Keratinocyte (primary cell): ENCODE results near the gene BSCL2. TPM values are rescaled to one million over a fixed set of nuclear protein-coding genes. Genes with fewer than 3 reads are reported as not detected.

Experiments used
- DNase-seq: peaks from one replicate; pipeline ENCODE4 v3.0.0-alpha.2; 2011; ENCODE audit warnings: low read depth, missing footprints, low spot score
- FAIRE-seq: peaks from 2 replicates; lab custom pipeline; 2011; peaks lifted over from hg19 to GRCh38; lab: Jason Lieb, UNC
- H2AFZ ChIP-seq: 2 replicates; pipeline ENCODE4 v1.6.0; 2012; ENCODE audit warnings: low read length, control low read depth, inconsistent platforms; ENCODE audit not compliant: control insufficient read depth
- H3K27ac ChIP-seq: 2 replicates; pipeline ENCODE4 v1.5.1; 2011; ENCODE audit warnings: low read length; ENCODE audit not compliant: control insufficient read depth, insufficient read depth
- H3K27me3 ChIP-seq: 3 replicates; pipeline ENCODE4 v1.6.0; 2011; ENCODE audit warnings: low read length; ENCODE audit not compliant: control insufficient read depth, insufficient read depth; ENCODE audit errors: extremely low read depth
- H3K36me3 ChIP-seq, 2 experiments: 2 replicates in 1 of 2; 3 replicates in 1 of 2; pipeline ENCODE4 v1.5.1; 2011; ENCODE audit warnings: low read length in 2 of 2, mild to moderate bottlenecking in 1 of 2; ENCODE audit not compliant: control insufficient read depth in 2 of 2, insufficient read depth in 2 of 2; ENCODE audit errors: extremely low read depth in 1 of 2
- H3K4me1 ChIP-seq: 3 replicates; pipeline ENCODE4 v1.5.1; 2011; ENCODE audit warnings: low read length; ENCODE audit not compliant: control insufficient read depth, insufficient read depth; ENCODE audit errors: extremely low read depth
- H3K4me2 ChIP-seq: 3 replicates; pipeline ENCODE4 v1.6.0; 2011; ENCODE audit warnings: low read depth, low read length; ENCODE audit not compliant: control insufficient read depth, insufficient read depth; ENCODE audit errors: extremely low read depth
- H3K4me3 ChIP-seq, 3 experiments: fragments of 200-600 bp in 1 of 3; sonication (generic) in 1 of 3; 2 replicates in 2 of 3; 3 replicates in 1 of 3; pipeline ENCODE4 v1.5.1; 2011 to 2016; ENCODE audit warnings: low read length in 3 of 3, mild to moderate bottlenecking in 3 of 3, control low read depth in 2 of 3, inconsistent platforms in 1 of 3, low read depth in 1 of 3, mixed read lengths in 1 of 3, mixed run types in 1 of 3, moderate library complexity in 1 of 3; ENCODE audit not compliant: control insufficient read depth in 2 of 3, insufficient read depth in 2 of 3; ENCODE audit errors: extremely low read depth in 1 of 3
- H3K79me2 ChIP-seq: 2 replicates; pipeline ENCODE4 v1.6.0; 2012; ENCODE audit warnings: low read length; ENCODE audit not compliant: control insufficient read depth, insufficient read depth
- H3K9ac ChIP-seq: 3 replicates; pipeline ENCODE4 v1.6.0; 2011; ENCODE audit warnings: low read length; ENCODE audit not compliant: control insufficient read depth, insufficient read depth; ENCODE audit errors: extremely low read depth
- H3K9me1 ChIP-seq: 3 replicates; pipeline ENCODE4 v1.6.0; 2011; ENCODE audit warnings: low read length; ENCODE audit not compliant: control insufficient read depth, insufficient read depth; ENCODE audit errors: extremely low read depth
- H3K9me3 ChIP-seq: 2 replicates; pipeline ENCODE4 v1.5.1; 2012; ENCODE audit warnings: low read depth, low read length; ENCODE audit not compliant: control insufficient read depth
- H4K20me1 ChIP-seq: 3 replicates; pipeline ENCODE4 v1.6.0; 2011; ENCODE audit warnings: low read length; ENCODE audit not compliant: control insufficient read depth, insufficient read depth; ENCODE audit errors: extremely low read depth
- CTCF ChIP-seq, 3 experiments: IDR thresholded peaks in 1 of 3; conservative IDR thresholded peaks in 1 of 3; optimal IDR thresholded peaks in 1 of 3; 2 replicates in 2 of 3; 3 replicates in 1 of 3; pipeline versions ENCODE3 to v1.5.1; 2011; ENCODE audit warnings: low read length in 3 of 3, mild to moderate bottlenecking in 3 of 3, moderate library complexity in 2 of 3, control low read depth in 1 of 3, inconsistent platforms in 1 of 3; ENCODE audit not compliant: insufficient read depth in 2 of 3; ENCODE audit errors: extremely low read depth in 1 of 3
- EZH2 ChIP-seq: IDR thresholded peaks from one replicate; pipeline ENCODE4 v1.6.1; 2012; ENCODE audit warnings: inconsistent platforms, mild to moderate bottlenecking, low read length, moderate library complexity
- dilution Hi-C: fragments of 300-500 bp; cut with MboI; formaldehyde crosslinking; loops from one replicate; pipeline ENCODE4 v1.7.0; 2020; ENCODE audit warnings: low sequenced_read_pairs; ENCODE audit not compliant: extremely low pct_ligation_motif_present
- polyA plus RNA-seq, 5 experiments: library from polyadenylated mRNA; depleted of rRNA in 3 of 5; stranded (reverse) in 3 of 5; stranded (forward) in 1 of 5; unstranded in 1 of 5; fragments of >200 nt; gene quantifications; 1 replicate in 1 of 5; 2 replicates in 3 of 5; 3 replicates in 1 of 5; pipeline versions ENCODE4 v1.2.1 to v1.2.3, GENCODE V29; 2011 to 2012; ENCODE audit warnings: missing spikeins in 2 of 5, low read depth in 1 of 5, low replicate concordance in 1 of 5

BSCL2 gene
- polyA plus RNA-seq, 1 donor (not counting 4 experiments of a cell fraction or from before 2014, with no cell fraction given), result 21.9 TPM

GRCh38 chr11:62687508-62688396 lies 19.5 kb downstream of the BSCL2 start:
- no peaks in the 10 kb centered on the region for H3K79me2 ChIP-seq
- TF ChIP-seq EZH2 (no peak), CTCF (optimal IDR thresholded peaks at IDR 0.05 in 1 of 3, IDR thresholded peaks at IDR 0.05 in 1 of 3, conservative IDR thresholded peaks at IDR 0.05 in 1 of 3; ENCODE audit: extremely low read depth in 1 of 3, insufficient read depth in 2 of 3, low read length in 3 of 3) (no peak)
- H3K4me1 ChIP-seq, result peaks cover 12% of the 10 kb centered on the region
- H3K27me3 ChIP-seq, result no peaks in the 10 kb centered on the region
- H3K4me3 ChIP-seq, result no peak overlapping the region
- peaks cover 4 to 15% of the 10 kb centered on the region in 2 experiments for H3K36me3 ChIP-seq
- FAIRE-seq (no peak), DNase-seq (no peak)
- H3K4me2 ChIP-seq, result no peak overlapping the region
- H3K27ac ChIP-seq, result no peak overlapping the region
- no peaks in the 10 kb centered on the region for H4K20me1 ChIP-seq
- H3K9me1 ChIP-seq, result no peaks in the 10 kb centered on the region
- dilution Hi-C loops, result no loop called here
- H2AFZ ChIP-seq, result no peak overlapping the region
- no peaks in the 10 kb centered on the region for H3K9me3 ChIP-seq
- H3K9ac ChIP-seq, result no peak overlapping the region

DNA sequence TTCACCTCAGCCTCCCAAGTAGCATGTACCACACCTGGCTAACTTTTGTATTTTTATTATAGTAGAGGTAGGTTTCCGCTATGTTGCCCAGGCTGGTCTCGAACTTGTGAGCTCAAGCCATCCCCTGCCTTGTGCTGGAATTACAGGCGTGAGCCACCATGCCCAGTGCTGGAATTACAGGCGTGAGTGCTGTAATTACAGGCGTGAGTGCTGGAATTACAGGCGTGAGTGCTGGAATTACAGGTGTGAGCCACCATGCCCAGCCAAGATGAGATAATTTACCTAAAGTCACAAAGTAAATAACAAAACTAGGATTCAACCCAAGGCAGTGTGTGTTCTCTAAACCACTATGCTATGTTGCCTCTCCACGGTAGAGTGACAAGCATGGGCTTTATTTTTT lies 24.7 kb downstream of the BSCL2 start:
- no peaks in the 10 kb centered on the region for H3K27me3 ChIP-seq
- no peaks in the 10 kb centered on the region for H3K9me3 ChIP-seq
- H3K79me2 ChIP-seq, result peaks cover 14% of the 10 kb centered on the region
- H3K9me1 ChIP-seq, result no peaks in the 10 kb centered on the region
- dilution Hi-C loops, result no loop called here
- H3K36me3 ChIP-seq, result peaks cover under 1 to 7% of the 10 kb centered on the region in 2 experiments
- no peak overlapping the region for H2AFZ ChIP-seq
- H3K27ac ChIP-seq, result no peak overlapping the region
- H3K4me3 ChIP-seq, result no peak overlapping the region
- peaks cover 12% of the 10 kb centered on the region for H3K4me1 ChIP-seq
- DNase-seq (no peak), FAIRE-seq (no peak)
- no peak overlapping the region for H3K4me2 ChIP-seq
- H3K9ac ChIP-seq, result no peak overlapping the region
- H4K20me1 ChIP-seq, result no peaks in the 10 kb centered on the region
- TF ChIP-seq CTCF (optimal IDR thresholded peaks at IDR 0.05 in 1 of 3, IDR thresholded peaks at IDR 0.05 in 1 of 3, conservative IDR thresholded peaks at IDR 0.05 in 1 of 3; ENCODE audit: extremely low read depth in 1 of 3, insufficient read depth in 2 of 3, low read length in 3 of 3) (no peak), EZH2 (no peak)
